Neural cell (in vitro differentiated cells): Measurements from ENCODE around the gene MLLT6.

ENCODE experiments used
- EP300 ChIP-seq: fragments of 450-650 bp; conservative IDR thresholded peaks from 2 replicates; pipeline ENCODE4 v1.6.1; 2014; ENCODE audit warnings: antibody characterized with exemption, mild to moderate bottlenecking, moderate library complexity; ENCODE audit not compliant: poor library complexity, severe bottlenecking
- EZH2 ChIP-seq: fragments of 200-600, 300-800 bp; shearing (Covaris generic), sonication (generic); IDR thresholded peaks from 2 replicates; pipeline ENCODE4 v1.6.1; 2014; ENCODE audit warnings: antibody characterized with exemption, low read length, borderline replicate concordance, mild to moderate bottlenecking; ENCODE audit not compliant: insufficient read depth, poor library complexity, severe bottlenecking
- MXI1 ChIP-seq: fragments of 450-650 bp; conservative IDR thresholded peaks from 2 replicates; pipeline ENCODE4 v1.6.1; 2014; ENCODE audit warnings: antibody characterized with exemption, mild to moderate bottlenecking; ENCODE audit not compliant: poor library complexity, severe bottlenecking
- POLR2AphosphoS5 ChIP-seq: IDR thresholded peaks from 2 replicates; pipeline ENCODE4 v1.6.1; 2012
- RAD21 ChIP-seq: fragments of 450-650 bp; conservative IDR thresholded peaks from 2 replicates; pipeline ENCODE4 v1.6.1; 2014; ENCODE audit warnings: antibody characterized with exemption, mild to moderate bottlenecking, moderate library complexity
- SMC3 ChIP-seq: fragments of 450-650 bp; conservative IDR thresholded peaks from 2 replicates; pipeline ENCODE4 v1.6.1; 2014; ENCODE audit warnings: antibody characterized with exemption, mild to moderate bottlenecking, moderate library complexity; ENCODE audit not compliant: poor library complexity
- TAF1 ChIP-seq: IDR thresholded peaks from 2 replicates; pipeline ENCODE4 v1.6.1; 2012; ENCODE audit warnings: low read depth
- TF ChIP-seq, protein P1 (sequence below): fragments of 450-650 bp; IDR thresholded peaks from 2 replicates; pipeline ENCODE4 v1.5.1; 2014; ENCODE audit warnings: antibody characterized with exemption, mild to moderate bottlenecking, moderate library complexity; ENCODE audit not compliant: poor library complexity, severe bottlenecking
- TF ChIP-seq, protein P2 (sequence below): IDR thresholded peaks from 2 replicates; pipeline ENCODE4 v1.6.1; 2012; ENCODE audit warnings: borderline replicate concordance

DNA sequence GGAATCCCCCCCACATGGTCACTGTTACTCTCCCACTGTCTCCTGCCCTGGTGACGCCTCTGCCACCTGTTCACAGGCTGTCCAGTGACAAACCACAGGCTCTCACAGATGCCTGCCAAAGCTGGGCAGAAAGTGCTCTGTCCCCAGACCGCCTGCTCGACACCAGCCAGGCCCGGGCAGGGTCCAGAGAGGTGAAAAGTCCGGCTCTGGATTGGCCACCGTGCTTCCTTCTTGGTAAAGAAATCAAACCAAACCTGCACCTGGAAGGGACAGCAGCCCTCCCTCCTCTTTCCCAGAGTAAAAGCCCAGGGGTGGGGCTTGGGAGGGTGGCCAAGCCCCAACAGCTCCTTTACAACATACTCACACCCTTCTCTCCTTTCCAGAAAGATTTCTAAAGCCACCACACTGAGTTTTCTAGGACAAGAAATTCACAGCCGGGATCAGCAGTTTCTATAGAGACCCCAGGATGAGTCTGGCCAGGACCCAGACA, 36.9 kb downstream of the MLLT6 start:
- TF ChIP-seq, protein P1, sequence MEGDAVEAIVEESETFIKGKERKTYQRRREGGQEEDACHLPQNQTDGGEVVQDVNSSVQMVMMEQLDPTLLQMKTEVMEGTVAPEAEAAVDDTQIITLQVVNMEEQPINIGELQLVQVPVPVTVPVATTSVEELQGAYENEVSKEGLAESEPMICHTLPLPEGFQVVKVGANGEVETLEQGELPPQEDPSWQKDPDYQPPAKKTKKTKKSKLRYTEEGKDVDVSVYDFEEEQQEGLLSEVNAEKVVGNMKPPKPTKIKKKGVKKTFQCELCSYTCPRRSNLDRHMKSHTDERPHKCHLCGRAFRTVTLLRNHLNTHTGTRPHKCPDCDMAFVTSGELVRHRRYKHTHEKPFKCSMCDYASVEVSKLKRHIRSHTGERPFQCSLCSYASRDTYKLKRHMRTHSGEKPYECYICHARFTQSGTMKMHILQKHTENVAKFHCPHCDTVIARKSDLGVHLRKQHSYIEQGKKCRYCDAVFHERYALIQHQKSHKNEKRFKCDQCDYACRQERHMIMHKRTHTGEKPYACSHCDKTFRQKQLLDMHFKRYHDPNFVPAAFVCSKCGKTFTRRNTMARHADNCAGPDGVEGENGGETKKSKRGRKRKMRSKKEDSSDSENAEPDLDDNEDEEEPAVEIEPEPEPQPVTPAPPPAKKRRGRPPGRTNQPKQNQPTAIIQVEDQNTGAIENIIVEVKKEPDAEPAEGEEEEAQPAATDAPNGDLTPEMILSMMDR = no peak
- TF ChIP-seq EZH2 (no peak), EP300 (no peak), MXI1 (no peak), TAF1 (no peak), RAD21 (no peak), SMC3 (no peak), POLR2AphosphoS5 (no peak)
- TF ChIP-seq, protein P2, sequence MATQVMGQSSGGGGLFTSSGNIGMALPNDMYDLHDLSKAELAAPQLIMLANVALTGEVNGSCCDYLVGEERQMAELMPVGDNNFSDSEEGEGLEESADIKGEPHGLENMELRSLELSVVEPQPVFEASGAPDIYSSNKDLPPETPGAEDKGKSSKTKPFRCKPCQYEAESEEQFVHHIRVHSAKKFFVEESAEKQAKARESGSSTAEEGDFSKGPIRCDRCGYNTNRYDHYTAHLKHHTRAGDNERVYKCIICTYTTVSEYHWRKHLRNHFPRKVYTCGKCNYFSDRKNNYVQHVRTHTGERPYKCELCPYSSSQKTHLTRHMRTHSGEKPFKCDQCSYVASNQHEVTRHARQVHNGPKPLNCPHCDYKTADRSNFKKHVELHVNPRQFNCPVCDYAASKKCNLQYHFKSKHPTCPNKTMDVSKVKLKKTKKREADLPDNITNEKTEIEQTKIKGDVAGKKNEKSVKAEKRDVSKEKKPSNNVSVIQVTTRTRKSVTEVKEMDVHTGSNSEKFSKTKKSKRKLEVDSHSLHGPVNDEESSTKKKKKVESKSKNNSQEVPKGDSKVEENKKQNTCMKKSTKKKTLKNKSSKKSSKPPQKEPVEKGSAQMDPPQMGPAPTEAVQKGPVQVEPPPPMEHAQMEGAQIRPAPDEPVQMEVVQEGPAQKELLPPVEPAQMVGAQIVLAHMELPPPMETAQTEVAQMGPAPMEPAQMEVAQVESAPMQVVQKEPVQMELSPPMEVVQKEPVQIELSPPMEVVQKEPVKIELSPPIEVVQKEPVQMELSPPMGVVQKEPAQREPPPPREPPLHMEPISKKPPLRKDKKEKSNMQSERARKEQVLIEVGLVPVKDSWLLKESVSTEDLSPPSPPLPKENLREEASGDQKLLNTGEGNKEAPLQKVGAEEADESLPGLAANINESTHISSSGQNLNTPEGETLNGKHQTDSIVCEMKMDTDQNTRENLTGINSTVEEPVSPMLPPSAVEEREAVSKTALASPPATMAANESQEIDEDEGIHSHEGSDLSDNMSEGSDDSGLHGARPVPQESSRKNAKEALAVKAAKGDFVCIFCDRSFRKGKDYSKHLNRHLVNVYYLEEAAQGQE = no peak
